Neural progenitor cell (in vitro differentiated cells): Measurements from ENCODE around the gene NES. TPM values are rescaled to one million over a fixed set of nuclear protein-coding genes. Genes with fewer than 3 reads are reported as not detected.
A peak's percentile ranks its signal among the peaks of the same experiment; 100 is the strongest.

ENCODE experiments used
- DNase-seq: peaks from one replicate; pipeline ENCODE4 v3.0.0-alpha.2; 2016; ENCODE audit warnings: low spot score
- H2AFZ ChIP-seq: fragments of 200-600 bp; sonication (generic); replicated peaks from 2 replicates; pipeline ENCODE4 v1.6.1; 2016; ENCODE audit warnings: antibody characterized with exemption
- H3F3A ChIP-seq: fragments of 200-600 bp; sonication (generic); 2 replicates; pipeline ENCODE4 v1.6.1; 2016; ENCODE audit warnings: antibody characterized with exemption, low read depth
- H3K27ac ChIP-seq: fragments of 200-600 bp; sonication (generic); 2 replicates; pipeline ENCODE4 v1.5.1; 2016; ENCODE audit warnings: mild to moderate bottlenecking
- H3K27me3 ChIP-seq: fragments of 200-600 bp; sonication (generic); 2 replicates; pipeline ENCODE4 v1.6.1; 2016; ENCODE audit warnings: mild to moderate bottlenecking, moderate library complexity
- H3K36me3 ChIP-seq: fragments of 200-600 bp; sonication (generic); 2 replicates; pipeline ENCODE4 v1.5.1; 2016
- H3K4me1 ChIP-seq: fragments of 200-600 bp; sonication (generic); 2 replicates; pipeline ENCODE4 v1.6.1; 2016; ENCODE audit warnings: mixed run types
- H3K4me2 ChIP-seq: fragments of 200-600 bp; sonication (generic); 2 replicates; pipeline ENCODE4 v1.6.1; 2016
- H3K4me3 ChIP-seq: fragments of 200-600 bp; sonication (generic); 2 replicates; pipeline ENCODE4 v1.5.1; 2016
- H3K79me2 ChIP-seq: fragments of 200-600 bp; sonication (generic); 2 replicates; pipeline ENCODE4 v1.6.1; 2016; ENCODE audit warnings: low read depth
- H3K9ac ChIP-seq: fragments of 200-600 bp; sonication (generic); 2 replicates; pipeline ENCODE4 v1.6.1; 2016
- H3K9me3 ChIP-seq: fragments of 200-600 bp; sonication (generic); 2 replicates; pipeline ENCODE4 v1.5.1; 2016; ENCODE audit warnings: low read depth
- H4K20me1 ChIP-seq: fragments of 200-600 bp; sonication (generic); 2 replicates; pipeline ENCODE4 v1.6.1; 2016; ENCODE audit warnings: low read depth
- H3K27ac Mint-ChIP-seq: 3 replicates; pipeline ENCODE4 v1.8.0; 2021; ENCODE audit warnings: mixed read lengths
- H3K27me3 Mint-ChIP-seq: 2 replicates; pipeline ENCODE4 v1.8.0; 2022; ENCODE audit warnings: low read depth, mild to moderate bottlenecking, inconsistent platforms, moderate library complexity, mixed read lengths; ENCODE audit not compliant: insufficient read depth
- H3K36me3 Mint-ChIP-seq: 3 replicates; pipeline ENCODE4 v1.8.0; 2021; ENCODE audit warnings: mixed read lengths
- H3K4me1 Mint-ChIP-seq: 3 replicates; pipeline ENCODE4 v1.8.0; 2021; ENCODE audit warnings: mixed read lengths
- H3K4me3 Mint-ChIP-seq: 3 replicates; pipeline ENCODE4 v1.8.0; 2021; ENCODE audit warnings: mild to moderate bottlenecking, moderate library complexity, mixed read lengths
- H3K9me3 Mint-ChIP-seq: 3 replicates; pipeline ENCODE4 v1.8.0; 2020; ENCODE audit warnings: mixed read lengths
- EZH2 ChIP-seq: fragments of 200-600 bp; sonication (generic); IDR thresholded peaks from 2 replicates; pipeline ENCODE4 v1.6.1; 2017; ENCODE audit warnings: antibody characterized with exemption, mild to moderate bottlenecking, moderate library complexity
- EZH2phosphoT487 ChIP-seq: fragments of 200-600 bp; sonication (generic); IDR thresholded peaks from 2 replicates; pipeline ENCODE4 v1.6.1; 2017; ENCODE audit warnings: antibody characterized with exemption
- total RNA-seq: library from RNA; depleted of rRNA; stranded (reverse); fragments of >200 nt; gene quantifications from 2 replicates; pipeline ENCODE4 v1.2.3, GENCODE V29; 2015; ENCODE audit warnings: low replicate concordance
- TF ChIP-seq, protein P1 (sequence below): fragments of 200-600 bp; sonication (generic); IDR thresholded peaks from 2 replicates; pipeline ENCODE4 v1.5.1; 2017; ENCODE audit warnings: antibody characterized with exemption, mild to moderate bottlenecking

Gene NES
- total RNA-seq, 1 donor from 2014 or later: 83.8 TPM

DNA sequence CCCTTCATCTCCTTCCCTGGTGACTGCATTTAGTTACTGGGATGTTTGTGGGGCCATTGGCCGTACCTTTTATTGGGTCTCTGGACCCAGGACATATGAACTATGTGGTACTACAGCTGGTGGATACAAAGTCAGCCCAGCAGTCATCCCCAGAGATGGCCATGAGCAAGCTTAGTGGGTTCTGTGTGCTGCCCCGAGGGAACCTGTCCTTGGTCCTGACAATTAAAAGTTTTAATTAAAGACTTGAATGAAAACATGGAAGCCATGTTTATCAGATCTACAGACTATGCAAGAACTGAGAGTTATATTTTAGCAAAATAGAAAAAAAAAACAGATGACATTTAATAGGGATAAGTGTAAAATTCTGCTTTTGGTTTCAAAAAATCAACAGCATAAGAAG lies 2.8 kb upstream of the NES start:
- no peaks in the 10 kb centered on the region for H3K9me3 ChIP-seq
- no peak overlapping the region for H3K27ac Mint-ChIP-seq
- H3K36me3 Mint-ChIP-seq: no peaks in the 10 kb centered on the region
- H3F3A ChIP-seq: peaks cover 19% of the 10 kb centered on the region
- peaks cover 20% of the 10 kb centered on the region for H3K27me3 ChIP-seq
- peaks cover 26% of the 10 kb centered on the region for H3K79me2 ChIP-seq
- H3K4me3 Mint-ChIP-seq: peak overlapping the region; percentile 1
- no peak overlapping the region for H3K27ac ChIP-seq
- peaks cover 10% of the 10 kb centered on the region for H3K4me1 ChIP-seq
- no peak for DNase-seq
- H2AFZ ChIP-seq: no peak overlapping the region
- no peak overlapping the region for H3K9ac ChIP-seq
- peaks cover 19% of the 10 kb centered on the region for H4K20me1 ChIP-seq
- H3K36me3 ChIP-seq: no peaks in the 10 kb centered on the region
- peaks cover 6% of the 10 kb centered on the region for H3K27me3 Mint-ChIP-seq
- H3K4me2 ChIP-seq: no peak overlapping the region
- H3K4me1 Mint-ChIP-seq: peaks cover 26% of the 10 kb centered on the region
- H3K4me3 ChIP-seq: no peak overlapping the region
- TF ChIP-seq EZH2 (no peak), EZH2phosphoT487 (no peak)
- TF ChIP-seq, protein P1, sequence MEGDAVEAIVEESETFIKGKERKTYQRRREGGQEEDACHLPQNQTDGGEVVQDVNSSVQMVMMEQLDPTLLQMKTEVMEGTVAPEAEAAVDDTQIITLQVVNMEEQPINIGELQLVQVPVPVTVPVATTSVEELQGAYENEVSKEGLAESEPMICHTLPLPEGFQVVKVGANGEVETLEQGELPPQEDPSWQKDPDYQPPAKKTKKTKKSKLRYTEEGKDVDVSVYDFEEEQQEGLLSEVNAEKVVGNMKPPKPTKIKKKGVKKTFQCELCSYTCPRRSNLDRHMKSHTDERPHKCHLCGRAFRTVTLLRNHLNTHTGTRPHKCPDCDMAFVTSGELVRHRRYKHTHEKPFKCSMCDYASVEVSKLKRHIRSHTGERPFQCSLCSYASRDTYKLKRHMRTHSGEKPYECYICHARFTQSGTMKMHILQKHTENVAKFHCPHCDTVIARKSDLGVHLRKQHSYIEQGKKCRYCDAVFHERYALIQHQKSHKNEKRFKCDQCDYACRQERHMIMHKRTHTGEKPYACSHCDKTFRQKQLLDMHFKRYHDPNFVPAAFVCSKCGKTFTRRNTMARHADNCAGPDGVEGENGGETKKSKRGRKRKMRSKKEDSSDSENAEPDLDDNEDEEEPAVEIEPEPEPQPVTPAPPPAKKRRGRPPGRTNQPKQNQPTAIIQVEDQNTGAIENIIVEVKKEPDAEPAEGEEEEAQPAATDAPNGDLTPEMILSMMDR: no peak
- H3K9me3 Mint-ChIP-seq: no peaks in the 10 kb centered on the region

DNA sequence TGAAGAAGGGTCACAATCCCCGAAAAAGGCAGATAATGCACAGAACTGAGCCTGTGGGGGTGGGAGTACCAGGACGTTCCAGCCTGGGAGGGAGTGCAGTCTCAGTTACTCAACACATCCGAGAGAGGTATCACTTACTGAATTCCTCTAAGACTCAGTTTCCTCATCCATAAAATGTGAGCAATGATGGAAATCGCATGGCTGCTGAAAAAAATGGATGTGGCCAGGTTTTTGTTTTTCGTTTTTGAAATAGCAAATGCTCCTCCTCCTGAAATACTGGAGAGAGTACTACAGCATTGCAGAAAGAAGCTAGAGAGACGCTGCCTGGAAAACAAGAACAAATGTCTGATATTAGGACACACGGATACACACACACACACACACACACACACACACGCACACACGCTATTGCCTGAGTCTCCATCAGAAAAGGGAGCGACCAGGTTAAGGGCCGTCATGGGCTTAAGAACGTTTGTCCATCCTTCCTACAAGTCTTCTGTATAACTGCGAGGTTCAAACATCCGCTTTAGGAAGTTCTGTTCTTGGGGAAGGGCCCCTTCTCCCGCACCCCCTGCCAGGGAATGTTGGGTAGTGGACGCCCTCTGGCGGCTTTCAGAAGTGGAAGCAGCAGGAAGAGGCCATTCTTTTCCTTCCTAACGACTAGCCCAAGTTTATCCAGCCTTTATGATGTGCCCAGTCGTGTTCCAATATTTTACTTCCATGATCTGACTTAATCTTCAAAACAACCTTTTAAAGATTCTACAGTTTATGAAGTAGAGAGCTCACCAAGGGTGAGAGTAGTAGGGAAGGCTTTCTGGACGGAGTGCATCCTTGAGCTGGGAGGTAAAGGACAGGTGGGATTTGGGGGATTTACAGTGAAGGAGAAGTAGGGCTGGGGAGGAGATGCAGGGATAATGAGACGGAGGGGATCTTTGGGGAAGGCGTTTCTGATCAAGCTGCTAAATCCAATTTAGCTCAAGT lies 699 bp upstream of the NES start:
- H3K4me3 Mint-ChIP-seq: peak overlapping the region; percentile 92
- H3K27ac ChIP-seq: peak overlapping the region; percentile 9

DNA sequence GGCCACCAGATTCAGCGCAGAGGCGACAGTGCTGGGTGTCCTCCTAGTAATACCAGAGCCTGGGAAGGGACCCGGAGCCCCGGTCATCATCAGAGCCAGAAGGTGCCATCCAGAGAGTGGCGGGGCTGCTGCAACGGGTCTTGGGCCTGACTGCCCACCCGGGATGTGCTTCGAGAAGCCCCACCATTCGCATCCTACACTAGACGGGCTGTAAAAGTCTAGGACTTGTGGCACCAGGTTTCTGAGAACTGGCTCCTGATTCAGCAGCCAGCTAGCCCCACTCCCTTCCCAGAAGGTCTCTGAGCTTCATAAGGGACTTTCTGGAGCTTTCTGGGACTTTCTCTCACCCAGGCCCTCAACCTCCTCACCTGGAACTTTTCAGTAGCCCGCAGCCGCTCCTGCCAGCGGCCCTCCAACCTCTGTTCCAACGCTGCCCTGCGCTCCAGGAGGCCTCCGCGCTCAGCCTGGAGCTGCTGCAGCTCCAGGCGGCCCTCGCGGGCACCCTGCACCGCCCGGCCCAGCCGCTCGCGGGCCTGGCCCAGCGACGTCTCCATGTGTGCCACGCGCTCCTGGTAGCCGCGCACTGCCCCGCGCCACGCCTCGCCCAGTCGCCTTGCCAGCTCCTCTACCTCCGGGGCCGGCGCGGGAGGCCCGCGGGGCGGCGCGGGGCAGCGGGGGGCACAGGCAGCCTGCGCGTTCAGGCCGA lies 940 bp downstream of the NES start:
- Mint-ChIP-seq H3K27ac (peak overlapping the region; percentile 100), H3K27me3 (peaks cover 23% of the 10 kb centered on the region), H3K4me1 (peaks cover 54% of the 10 kb centered on the region), H3K36me3 (peaks cover 23% of the 10 kb centered on the region), H3K9me3 (peaks cover 4% of the 10 kb centered on the region), H3K4me3 (peak overlapping the region; percentile 95)
- Histone ChIP-seq H3K27ac (peak overlapping the region; percentile 100), H2AFZ (no peak overlapping the region), H3K4me3 (peak overlapping the region; percentile 85), H3K4me1 (peaks cover 40% of the 10 kb centered on the region), H3F3A (peaks cover 55% of the 10 kb centered on the region), H4K20me1 (peaks cover 54% of the 10 kb centered on the region), H3K9ac (peak overlapping the region; percentile 89), H3K9me3 (no peaks in the 10 kb centered on the region), H3K79me2 (peaks cover 61% of the 10 kb centered on the region), H3K27me3 (peaks cover 20% of the 10 kb centered on the region), H3K36me3 (peaks cover 16% of the 10 kb centered on the region), H3K4me2 (peak overlapping the region; percentile 84)
- DNase-seq: no peak
- TF ChIP-seq, protein P1: no peak
- TF ChIP-seq EZH2: no peak
- TF ChIP-seq EZH2phosphoT487: no peak

More for the DNA sequence above, 699 bp upstream of the NES start:
- peak; percentile 90 for DNase-seq
- Histone ChIP-seq H3K9me3 (no peaks in the 10 kb centered on the region), H3F3A (peaks cover 38% of the 10 kb centered on the region), H3K27me3 (peaks cover 20% of the 10 kb centered on the region), H3K79me2 (peaks cover 44% of the 10 kb centered on the region), H4K20me1 (peaks cover 37% of the 10 kb centered on the region), H3K9ac (no peak overlapping the region), H3K4me2 (peak overlapping the region; percentile 84), H3K4me3 (peak overlapping the region; percentile 85), H2AFZ (no peak overlapping the region), H3K36me3 (peaks cover under 1% of the 10 kb centered on the region), H3K4me1 (peaks cover 28% of the 10 kb centered on the region)
- peaks cover 17% of the 10 kb centered on the region for H3K27me3 Mint-ChIP-seq
- H3K36me3 Mint-ChIP-seq: peaks cover 8% of the 10 kb centered on the region
- peak overlapping the region; percentile 99 for H3K27ac Mint-ChIP-seq
- no peaks in the 10 kb centered on the region for H3K9me3 Mint-ChIP-seq
- TF ChIP-seq EZH2: no peak
- TF ChIP-seq, protein P1: peak; percentile 95
- peaks cover 42% of the 10 kb centered on the region for H3K4me1 Mint-ChIP-seq
